PC-9 (cell line): ENCODE results near the gene TMTC4. TPM values are rescaled to one million over a fixed set of nuclear protein-coding genes. Genes with fewer than 3 reads are reported as not detected.

Experiments
- BruUV-seq: library from RNA; stranded (reverse); fragments of 400-500 nt; replicated peaks from 2 replicates; lab custom pipeline; 2021; lab: Mats Ljungman, UMichigan
- CTCF ChIA-PET: fragments of 300-600 bp; sonication (Branson Sonifier 250); formaldehyde crosslinking; loops from one replicate; lab custom pipeline; 2022; ENCODE audit warnings: antibody characterized with exemption; lab: Charles Lee
- POLR2A ChIA-PET: fragments of 300-600 bp; sonication (Branson Sonifier 250); formaldehyde crosslinking; loops from one replicate; lab custom pipeline; 2022; ENCODE audit warnings: antibody characterized with exemption; ENCODE audit not compliant: unreplicated experiment; lab: Charles Lee
- DNase-seq, 2 experiments: peaks; one replicate each; pipeline versions ENCODE4 v3.0.0 to v3.0.0-alpha.2; 2015 to 2022; ENCODE audit warnings: mixed read lengths in 1 of 2
- H2AFZ ChIP-seq: fragments of 200-600 bp; sonication (generic); 2 replicates; pipeline ENCODE4 v1.8.1; 2017; ENCODE audit warnings: antibody characterized with exemption
- H3F3A ChIP-seq: fragments of 200-600 bp; sonication (generic); 2 replicates; pipeline ENCODE4 v1.8.1; 2017; ENCODE audit warnings: antibody characterized with exemption, mild to moderate bottlenecking, low read depth; ENCODE audit not compliant: insufficient read depth
- H3K27ac ChIP-seq: fragments of 200-600 bp; sonication (generic); 2 replicates; pipeline ENCODE4 v1.6.1; 2016; ENCODE audit warnings: mixed run types
- H3K27me3 ChIP-seq: fragments of 200-600 bp; sonication (generic); 2 replicates; pipeline ENCODE4 v1.6.1; 2016; ENCODE audit warnings: low read depth, mixed run types; ENCODE audit not compliant: insufficient read depth
- H3K36me3 ChIP-seq: fragments of 200-600 bp; sonication (generic); 2 replicates; pipeline ENCODE4 v1.6.1; 2016; ENCODE audit warnings: low read depth, mixed run types
- H3K4me1 ChIP-seq: fragments of 200-600 bp; sonication (generic); replicated peaks from 2 replicates; pipeline ENCODE4 v1.6.1; 2016; ENCODE audit warnings: mixed run types; ENCODE audit not compliant: insufficient read depth
- H3K4me2 ChIP-seq: fragments of 200-600 bp; sonication (generic); 2 replicates; pipeline ENCODE4 v1.6.1; 2017; ENCODE audit warnings: mixed run types
- H3K4me3 ChIP-seq: fragments of 200-600 bp; sonication (generic); 2 replicates; pipeline ENCODE4 v1.6.1; 2016; ENCODE audit warnings: mixed run types
- H3K79me2 ChIP-seq: fragments of 200-600 bp; sonication (generic); 2 replicates; pipeline ENCODE4 v1.6.1; 2017; ENCODE audit warnings: low read depth, mixed run types
- H3K9me2 ChIP-seq: fragments of 200-600 bp; sonication (generic); 2 replicates; pipeline ENCODE4 v1.8.1; 2017; ENCODE audit warnings: mild to moderate bottlenecking; ENCODE audit not compliant: insufficient read depth
- H3K9me3 ChIP-seq: fragments of 200-600 bp; sonication (generic); 2 replicates; pipeline ENCODE4 v1.8.1; 2016; ENCODE audit warnings: low read depth; ENCODE audit not compliant: insufficient read depth
- H4K20me1 ChIP-seq: fragments of 200-600 bp; sonication (generic); 2 replicates; pipeline ENCODE4 v1.8.1; 2017; ENCODE audit not compliant: insufficient read depth
- CTCF ChIP-seq: fragments of 200-600 bp; sonication (generic); conservative IDR thresholded peaks from 2 replicates; pipeline ENCODE4 v1.6.1; 2017; ENCODE audit warnings: mixed run types, antibody characterized with exemption, mild to moderate bottlenecking, moderate library complexity
- EZH2 ChIP-seq: fragments of 200-600 bp; sonication (generic); IDR thresholded peaks from 2 replicates; pipeline ENCODE4 v1.8.0; 2017; ENCODE audit warnings: antibody characterized with exemption, low read depth
- intact Hi-C: fragments of 100-400 bp; cut with micrococcal nuclease; formaldehyde crosslinking; loops from one replicate; pipeline ENCODE4 v1.10.0; 2022; ENCODE audit not compliant: unreplicated experiment
- total RNA-seq: library from RNA; stranded (reverse); gene quantifications from 2 replicates; pipeline ENCODE4 v1.2.3, GENCODE V29; 2021

Gene TMTC4
- total RNA-seq, 1 experiment from 2014 or later: 16.2 TPM

DNA sequence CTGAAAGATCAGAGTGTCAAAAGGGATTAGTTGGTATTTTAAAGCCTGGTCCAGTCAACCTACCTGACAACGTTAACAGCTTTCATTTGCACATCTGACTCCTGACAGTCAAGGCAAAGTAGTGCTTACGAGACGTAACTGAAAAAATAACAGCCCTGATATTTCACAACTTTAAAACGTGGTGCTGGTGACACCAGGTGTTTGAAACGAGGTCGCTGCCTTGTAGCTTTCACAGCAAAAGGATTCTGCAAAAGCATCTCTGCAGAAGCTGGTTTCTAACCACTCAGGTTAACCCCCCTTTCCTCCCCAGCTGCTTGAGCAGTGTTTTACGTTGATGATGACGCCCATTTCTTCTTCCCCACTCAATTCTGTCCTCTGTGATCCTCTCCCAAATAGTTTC lies 109.3 kb downstream of the TMTC4 start:
- no peaks in the 10 kb centered on the region for H4K20me1 ChIP-seq
- peaks cover 3% of the 10 kb centered on the region; the same call in 1 of the 2 replicates for H3K9me3 ChIP-seq
- DNase-seq: no peak
- no peak overlapping the region for H3K4me2 ChIP-seq
- H3F3A ChIP-seq: no peaks in the 10 kb centered on the region
- H3K4me3 ChIP-seq: no peak overlapping the region
- CTCF ChIA-PET: no interaction called here
- POLR2A ChIA-PET: no interaction called here
- TF ChIP-seq CTCF (no peak), EZH2 (no peak)
- peaks cover 11% of the 10 kb centered on the region; the same call in 1 of the 2 replicates for H3K4me1 ChIP-seq
- no peak overlapping the region for H2AFZ ChIP-seq
- no peaks in the 10 kb centered on the region for H3K9me2 ChIP-seq
- intact Hi-C loops: no loop called here
- BruUV-seq: no TSS peak
- no peaks in the 10 kb centered on the region for H3K36me3 ChIP-seq
- no peak overlapping the region for H3K27ac ChIP-seq
- H3K27me3 ChIP-seq: no peaks in the 10 kb centered on the region
- H3K79me2 ChIP-seq: no peaks in the 10 kb centered on the region

GRCh38 chr13:100564444-100565223 lies 110.0 kb downstream of the TMTC4 start:
- intact Hi-C loops: no loop called here
- ChIA-PET POLR2A (no interaction called here), CTCF (no interaction called here)
- Histone ChIP-seq H3K9me2 (no peaks in the 10 kb centered on the region), H3K27me3 (no peaks in the 10 kb centered on the region), H3K9me3 (peaks cover 3% of the 10 kb centered on the region; the same call in 1 of the 2 replicates), H3K79me2 (no peaks in the 10 kb centered on the region), H3F3A (no peaks in the 10 kb centered on the region), H4K20me1 (no peaks in the 10 kb centered on the region), H3K4me3 (no peak overlapping the region), H3K4me1 (peaks cover 11% of the 10 kb centered on the region; the same call in 1 of the 2 replicates), H2AFZ (no peak overlapping the region), H3K36me3 (no peaks in the 10 kb centered on the region), H3K27ac (no peak overlapping the region), H3K4me2 (no peak overlapping the region)
- no peak for DNase-seq
- no TSS peak for BruUV-seq
- no peak for TF ChIP-seq EZH2

GRCh38 chr13:100563779-100564178 lies 110.8 kb downstream of the TMTC4 start:
- Histone ChIP-seq H3F3A (no peaks in the 10 kb centered on the region), H3K4me2 (no peak overlapping the region), H3K9me3 (peaks cover 3% of the 10 kb centered on the region; the same call in 1 of the 2 replicates), H2AFZ (no peak overlapping the region), H3K79me2 (no peaks in the 10 kb centered on the region), H3K4me3 (no peak overlapping the region), H4K20me1 (no peaks in the 10 kb centered on the region), H3K36me3 (no peaks in the 10 kb centered on the region), H3K27ac (no peak overlapping the region), H3K27me3 (no peaks in the 10 kb centered on the region), H3K4me1 (peaks cover 11% of the 10 kb centered on the region; the same call in 1 of the 2 replicates), H3K9me2 (no peaks in the 10 kb centered on the region)
- CTCF ChIA-PET: no interaction called here
- DNase-seq: no peak
- TF ChIP-seq EZH2 (no peak), CTCF (no peak)
- intact Hi-C loops: no loop called here
- POLR2A ChIA-PET: no interaction called here
- no TSS peak for BruUV-seq
